ENCODE measurements around the gene CHST10.
"Not testable (repeated sequence)": the region's sequence is repeated elsewhere in the genome, so short reads cannot be mapped to it uniquely, and the experiment has no call there.

Gene CHST10

GRCh38 chr2:100394111-100394641 is 23.3 kb downstream of the CHST10 start:
- DNase-seq (ENCODE audit: low spot score) (no peak), FAIRE-seq (no peak)

GRCh38 chr2:100393362-100393761 is 24.1 kb downstream of the CHST10 start:
- no peak for FAIRE-seq
- DNase-seq (ENCODE audit: low spot score) = no peak

GRCh38 chr2:100392715-100393114 is 24.8 kb downstream of the CHST10 start:
- FAIRE-seq = no peak
- no peak for DNase-seq (ENCODE audit: low spot score)

DNA sequence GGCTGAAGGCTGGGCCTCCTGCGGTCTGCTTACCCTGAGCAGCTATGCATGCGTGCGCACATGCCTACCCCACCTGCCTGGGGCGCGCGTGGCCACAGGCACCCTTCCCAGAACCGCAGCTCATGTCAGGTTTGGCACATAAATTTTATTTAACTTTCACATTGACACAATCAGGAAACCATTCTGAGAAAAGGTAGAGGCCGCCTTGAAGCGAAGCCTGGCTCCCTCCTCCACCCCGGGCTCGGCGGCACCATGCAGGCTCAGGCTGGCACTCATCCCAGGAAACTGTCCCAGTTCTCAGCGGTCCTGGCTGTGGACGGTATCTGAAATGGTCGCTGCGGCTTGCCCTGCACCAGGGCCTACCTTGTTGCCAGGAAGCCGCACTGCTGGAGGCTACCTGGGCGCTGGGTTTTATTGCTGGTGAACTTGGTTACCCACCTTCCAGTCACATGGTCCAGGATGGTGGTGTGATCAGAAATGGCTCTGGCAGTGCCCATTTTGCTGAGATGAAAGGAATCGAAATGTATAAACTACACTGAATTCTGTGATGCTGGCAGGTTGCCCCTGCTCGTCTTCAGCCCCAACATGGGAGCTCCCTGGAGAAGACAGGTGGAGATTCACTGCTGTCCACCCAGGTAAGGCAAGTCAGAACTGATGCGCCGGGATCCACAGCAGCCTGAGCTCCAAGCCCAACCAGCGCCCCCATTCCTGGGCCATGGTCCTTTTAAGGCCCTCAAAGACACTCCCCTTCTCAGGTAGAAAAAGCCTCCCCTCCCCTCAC is 25.5 kb downstream of the CHST10 start:
- DNase-seq (ENCODE audit: low spot score) = no peak
- FAIRE-seq = no peak

- DNase-seq (ENCODE audit: low spot score) (no peak), FAIRE-seq (no peak)
Measured at GRCh38 chr2:100390001-100390940, 27.2 kb downstream of the CHST10 start.

GRCh38 chr2:100388703-100389102 is 28.8 kb downstream of the CHST10 start:
- FAIRE-seq = no peak
- no peak for DNase-seq (ENCODE audit: low spot score)

- no peak for FAIRE-seq
- DNase-seq (ENCODE audit: low spot score) = no peak
Measured at GRCh38 chr2:100383954-100384353, 33.5 kb downstream of the CHST10 start.

DNA sequence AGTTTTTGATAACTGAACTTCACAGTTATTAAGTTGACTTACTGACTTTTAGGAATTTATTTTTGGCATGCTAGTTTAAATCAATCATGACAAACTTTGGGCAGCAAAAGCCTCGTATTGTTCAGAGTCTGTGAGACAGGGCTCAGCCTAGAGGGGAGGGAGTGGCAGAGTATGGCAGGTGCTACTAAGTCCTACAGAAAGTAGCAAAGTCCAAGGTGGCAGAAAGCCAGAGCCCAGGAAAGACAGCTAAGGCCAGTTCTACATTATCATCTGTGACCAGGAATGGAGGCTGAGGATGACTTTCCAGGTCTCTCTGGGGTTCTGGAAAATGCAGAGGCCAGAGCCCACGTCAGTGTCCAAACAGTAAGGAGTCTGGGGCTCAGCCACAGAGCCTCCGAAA is 34.2 kb downstream of the CHST10 start:
- DNase-seq (ENCODE audit: low spot score) (no peak), FAIRE-seq (no peak)

DNA sequence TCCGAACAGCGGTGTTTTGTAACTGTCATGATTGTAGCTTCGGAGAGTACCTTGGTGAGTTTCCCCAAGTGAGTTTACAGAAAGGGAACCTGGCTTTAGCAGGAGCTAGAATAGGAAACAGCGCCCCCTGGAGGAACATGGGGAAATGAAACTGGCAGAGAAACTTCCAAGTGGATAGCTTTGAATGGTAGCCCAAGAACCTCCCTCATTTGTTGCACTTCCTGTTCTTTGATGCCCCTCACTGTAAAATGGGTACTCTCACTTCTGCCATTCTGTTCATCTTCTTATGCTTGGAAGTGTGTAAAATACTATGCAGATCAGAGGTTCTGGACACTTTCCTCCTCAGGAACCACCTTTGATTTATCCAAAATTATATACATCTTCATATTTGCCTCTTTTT is 36.2 kb downstream of the CHST10 start:
- DNase-seq (ENCODE audit: low spot score) = peak; percentile 65
- peak; percentile 69 for FAIRE-seq

GRCh38 chr2:100380681-100381080 is 36.8 kb downstream of the CHST10 start:
- no peak for DNase-seq (ENCODE audit: low spot score)
- FAIRE-seq = no peak

DNA sequence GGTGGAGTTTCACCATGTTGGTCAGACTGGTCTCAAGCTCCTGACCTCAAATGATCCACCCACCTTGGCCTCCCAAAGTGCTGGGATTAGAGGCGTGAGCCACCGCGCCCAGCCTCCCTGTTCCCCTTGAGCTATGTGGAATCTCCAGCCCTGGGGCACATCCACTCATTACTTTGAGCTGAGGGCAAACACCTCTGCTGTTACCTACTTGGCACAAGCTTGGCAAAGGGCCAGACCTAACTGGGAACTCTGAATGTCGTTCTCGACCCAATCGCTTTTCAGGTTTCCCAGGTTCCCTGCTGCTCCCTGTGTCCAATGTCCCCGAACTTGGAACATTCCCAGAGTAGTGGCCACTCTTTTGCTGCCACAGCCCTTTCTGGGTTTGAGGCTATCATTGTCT is 40.6 kb downstream of the CHST10 start:
- DNase-seq (ENCODE audit: low spot score) (no peak), FAIRE-seq (no peak)

- FAIRE-seq (no peak), DNase-seq (ENCODE audit: low spot score) (no peak)
Measured at GRCh38 chr2:100367163-100367562, 50.3 kb downstream of the CHST10 start.

- peak; percentile 50 for DNase-seq (ENCODE audit: low spot score)
- peak; percentile 23 for FAIRE-seq
Measured at GRCh38 chr2:100365434-100365833, 52.0 kb downstream of the CHST10 start.

DNA sequence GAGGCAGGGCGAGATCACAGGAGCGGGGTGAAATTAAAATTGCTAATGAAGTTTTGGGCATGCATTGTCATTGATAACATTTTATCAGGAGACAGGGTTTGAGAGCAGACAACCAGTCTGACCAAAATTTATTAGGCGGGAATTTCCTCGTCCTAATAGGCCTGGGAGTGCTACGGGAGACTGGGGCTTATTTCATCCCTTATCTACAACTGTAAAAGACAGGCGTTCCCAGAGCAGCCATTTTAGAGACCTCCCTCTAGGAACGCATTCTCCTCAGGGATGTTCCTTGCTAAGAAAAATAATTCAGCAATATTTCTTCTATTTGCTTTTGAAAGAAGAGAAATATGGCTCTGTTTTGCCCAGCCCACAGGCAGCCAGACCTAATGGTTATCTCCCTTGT is 55.2 kb downstream of the CHST10 start:
- not testable (repeated sequence) for DNase-seq (ENCODE audit: low spot score); FAIRE-seq

DNA sequence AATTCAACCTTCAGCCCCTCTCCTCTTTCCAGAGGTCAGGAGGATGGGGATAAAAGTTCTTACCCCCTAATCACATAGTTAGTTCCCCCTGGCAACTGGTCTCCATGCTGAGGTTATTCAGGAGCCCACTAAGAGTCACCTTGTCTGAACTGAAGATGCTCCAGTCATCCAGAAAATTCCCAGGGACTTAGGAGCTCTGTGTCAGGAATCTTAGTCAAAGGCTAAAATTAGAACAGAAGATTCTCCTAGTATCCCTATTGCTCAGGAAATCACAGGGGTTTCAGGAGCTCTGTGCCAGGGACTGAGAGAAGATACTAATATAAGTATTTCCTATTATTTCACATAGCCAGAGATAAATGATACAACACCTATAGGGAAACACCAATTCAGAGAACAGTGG is 57.9 kb downstream of the CHST10 start:
- FAIRE-seq (no peak), DNase-seq (ENCODE audit: low spot score) (peak; percentile 52)

DNA sequence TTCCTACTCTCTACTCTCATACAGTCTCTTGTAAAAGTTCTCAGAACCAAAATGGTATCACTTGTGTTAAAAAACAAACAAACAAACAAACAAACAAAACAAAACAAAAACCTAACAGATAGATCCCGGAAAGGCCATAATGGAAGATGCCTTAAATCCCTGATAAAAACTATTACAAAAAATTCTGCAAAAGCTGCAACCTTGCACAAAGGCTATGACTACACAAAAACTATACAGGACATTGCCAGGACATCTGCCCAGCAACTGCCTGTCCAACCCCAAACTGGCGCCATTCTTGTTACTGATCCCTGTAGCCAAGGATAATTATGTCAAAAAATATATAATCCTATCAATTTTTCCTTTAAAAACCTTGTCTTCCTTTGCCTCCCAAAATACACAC is 58.9 kb downstream of the CHST10 start:
- no peak for FAIRE-seq
- DNase-seq (ENCODE audit: low spot score) = no peak

- DNase-seq (ENCODE audit: low spot score) (no peak), FAIRE-seq (no peak)
Measured at GRCh38 chr2:100352521-100352920, 64.9 kb downstream of the CHST10 start.

- peak; percentile 71 for DNase-seq (ENCODE audit: low spot score)
- FAIRE-seq = peak; percentile 74
Measured at GRCh38 chr2:100350661-100351185, 66.7 kb downstream of the CHST10 start.

GRCh38 chr2:100345144-100345543 is 72.3 kb downstream of the CHST10 start:
- DNase-seq (ENCODE audit: low spot score); FAIRE-seq: not testable (repeated sequence)

DNA sequence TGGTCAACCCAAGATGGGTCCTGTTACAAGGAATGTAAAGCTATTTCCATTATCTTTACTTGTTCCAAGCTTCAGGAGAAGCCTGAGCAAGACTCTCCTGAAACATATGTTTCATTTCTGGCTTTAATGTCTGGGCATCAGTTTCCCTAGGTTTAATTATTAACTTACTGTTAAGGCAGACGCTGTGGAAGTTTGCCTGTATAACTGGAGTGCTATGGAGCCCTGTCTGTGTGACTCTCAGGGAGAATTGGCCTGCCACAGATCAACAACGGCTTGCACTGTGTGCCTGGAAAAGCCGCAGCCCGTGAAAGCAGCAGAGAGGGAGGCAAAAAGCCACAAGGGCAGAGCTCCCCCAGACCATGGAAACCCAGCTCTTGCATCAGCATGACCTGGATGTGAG is 73.0 kb downstream of the CHST10 start:
- DNase-seq (ENCODE audit: low spot score) = no peak
- FAIRE-seq = no peak

GRCh38 chr2:100342466-100342865 is 75.0 kb downstream of the CHST10 start:
- FAIRE-seq = not testable (repeated sequence)

More at GRCh38 chr2:100342466-100342865, 75.0 kb downstream of the CHST10 start:
- not testable (repeated sequence) for DNase-seq (ENCODE audit: low spot score)

All from RCC 7860 (cell line).